K562 (cell line): ENCODE results near the gene OR2V1. TPM values are rescaled to one million over a fixed set of nuclear protein-coding genes. Genes with fewer than 3 reads are reported as not detected.

Experiments used
- CREB1 ChIP-seq, 2 experiments: sonication (generic) in 1 of 2; formaldehyde crosslinking in 1 of 2; IDR thresholded peaks; 2 replicates each; pipeline versions ENCODE4 v1.6.1 to v1.8.0; 2012 to 2022; ENCODE audit warnings: inconsistent platforms in 1 of 2, mild to moderate bottlenecking in 1 of 2, missing genetic modification reagents in 1 of 2, moderate library complexity in 1 of 2
- CREM ChIP-seq: IDR thresholded peaks from 2 replicates; pipeline ENCODE4 v1.6.1; 2014; ENCODE audit warnings: antibody characterized with exemption, low read depth
- ELF1 ChIP-seq: fragments of 200-800 bp; sonication (Bioruptor generic); IDR thresholded peaks from 2 replicates; pipeline ENCODE4 v1.6.1; 2016; ENCODE audit warnings: missing genetic modification characterization, missing compliant biosample characterization
- ESRRA ChIP-seq: fragments of 450-650 bp; IDR thresholded peaks from 2 replicates; pipeline ENCODE4 v1.6.1; 2014; ENCODE audit warnings: low read depth, mild to moderate bottlenecking, moderate library complexity, borderline replicate concordance
- HDAC3 ChIP-seq: fragments of 450-650 bp; IDR thresholded peaks from 2 replicates; pipeline ENCODE4 v1.6.1; 2018; ENCODE audit warnings: borderline replicate concordance, mild to moderate bottlenecking, moderate library complexity; ENCODE audit not compliant: partially characterized antibody
- KDM4B ChIP-seq, 2 experiments: fragments of 450-650 bp in 1 of 2; sonication (generic) in 1 of 2; IDR thresholded peaks; 2 replicates each; pipeline ENCODE4 v1.6.1; 2016 to 2017; ENCODE audit warnings: borderline replicate concordance in 2 of 2, antibody characterized with exemption in 1 of 2, low read depth in 1 of 2, mild to moderate bottlenecking in 1 of 2
- MECOM ChIP-seq: fragments of 250-450 bp; sonication (Bioruptor Pico); IDR thresholded peaks from 2 replicates; pipeline ENCODE4 v1.8.0; 2022; ENCODE audit warnings: inconsistent platforms
- NR2C1 ChIP-seq, 2 experiments: fragments of 450-650 bp; IDR thresholded peaks; 2 replicates each; pipeline ENCODE4 v1.6.1; 2017; ENCODE audit warnings: mild to moderate bottlenecking in 2 of 2, antibody characterized with exemption in 1 of 2, inconsistent platforms in 1 of 2, missing compliant biosample characterization in 1 of 2, missing genetic modification characterization in 1 of 2
- POLR2A ChIP-seq: fragments of 450-650 bp; conservative IDR thresholded peaks from 2 replicates; pipeline ENCODE4 v1.6.1; 2016
- SOX6 ChIP-seq: fragments of 450-650 bp; IDR thresholded peaks from 2 replicates; pipeline ENCODE4 v1.6.1; 2014; ENCODE audit warnings: mild to moderate bottlenecking
- TRIM24 ChIP-seq, 2 experiments: fragments of 450-650 bp; IDR thresholded peaks; 2 replicates each; pipeline ENCODE4 v1.6.1; 2016
- ZNF24 ChIP-seq: fragments of 450-650 bp; IDR thresholded peaks from 2 replicates; pipeline ENCODE4 v1.6.1; 2016
- ZNF444 ChIP-seq: fragments of 250-450 bp; sonication (Bioruptor Pico); IDR thresholded peaks from 2 replicates; pipeline ENCODE4 v1.4.0; 2020; ENCODE audit warnings: mild to moderate bottlenecking, moderate library complexity
- ZNF778 ChIP-seq: fragments of 450-650 bp; formaldehyde crosslinking; IDR thresholded peaks from 2 replicates; pipeline ENCODE4 v1.4.0; 2020; ENCODE audit warnings: mild to moderate bottlenecking, moderate library complexity
- polyA plus RNA-seq, 8 experiments: library from polyadenylated mRNA; depleted of rRNA in 4 of 8; stranded (reverse) in 5 of 8; unstranded in 3 of 8; fragments of >200 nt; fragmentation: Nextera tagmentation in 2 of 8; fragmentation: Illumina TruSeq in 1 of 8; extraction: Ambion mirVana in 2 of 8; extraction: Trizol in 1 of 8; gene quantifications; 2 replicates each; pipeline versions ENCODE4 v1.2.1 to v1.2.3, GENCODE V29; 2011 to 2014; ENCODE audit warnings: inconsistent platforms in 1 of 8, missing spikeins in 1 of 8
- total RNA-seq, 7 experiments: library from RNA; depleted of rRNA in 6 of 7; stranded (reverse); fragments of >200 nt in 6 of 7; fragmentation: Illumina TruSeq in 2 of 7; extraction: Trizol in 2 of 7; gene quantifications; 2 replicates each; pipeline versions ENCODE4 v1.2.1 to v1.2.3, GENCODE V29; 2011 to 2021; ENCODE audit warnings: low replicate concordance in 1 of 7
- TF ChIP-seq, protein P1 (sequence below): sonication (generic); formaldehyde crosslinking; IDR thresholded peaks from 2 replicates; pipeline ENCODE4 v1.8.1; 2022; ENCODE audit warnings: missing genetic modification reagents
- TF ChIP-seq, protein P2 (sequence below): fragments of 450-650 bp; IDR thresholded peaks from 2 replicates; pipeline ENCODE4 v1.6.1; 2016; ENCODE audit warnings: low read depth
- TF ChIP-seq, protein P3 (sequence below): fragments of 250-450 bp; sonication (Bioruptor Pico); IDR thresholded peaks from 2 replicates; pipeline ENCODE4 v1.8.0; 2022; ENCODE audit warnings: inconsistent platforms, mild to moderate bottlenecking, moderate library complexity, borderline replicate concordance

Gene OR2V1
- total and polyA plus RNA-seq, 9 of the 15 experiments (the other 6 are each of a cell fraction or from before 2014, with no cell fraction given), result 0.04 to 0.28 (median 0.15) TPM; not detected in 5

DNA sequence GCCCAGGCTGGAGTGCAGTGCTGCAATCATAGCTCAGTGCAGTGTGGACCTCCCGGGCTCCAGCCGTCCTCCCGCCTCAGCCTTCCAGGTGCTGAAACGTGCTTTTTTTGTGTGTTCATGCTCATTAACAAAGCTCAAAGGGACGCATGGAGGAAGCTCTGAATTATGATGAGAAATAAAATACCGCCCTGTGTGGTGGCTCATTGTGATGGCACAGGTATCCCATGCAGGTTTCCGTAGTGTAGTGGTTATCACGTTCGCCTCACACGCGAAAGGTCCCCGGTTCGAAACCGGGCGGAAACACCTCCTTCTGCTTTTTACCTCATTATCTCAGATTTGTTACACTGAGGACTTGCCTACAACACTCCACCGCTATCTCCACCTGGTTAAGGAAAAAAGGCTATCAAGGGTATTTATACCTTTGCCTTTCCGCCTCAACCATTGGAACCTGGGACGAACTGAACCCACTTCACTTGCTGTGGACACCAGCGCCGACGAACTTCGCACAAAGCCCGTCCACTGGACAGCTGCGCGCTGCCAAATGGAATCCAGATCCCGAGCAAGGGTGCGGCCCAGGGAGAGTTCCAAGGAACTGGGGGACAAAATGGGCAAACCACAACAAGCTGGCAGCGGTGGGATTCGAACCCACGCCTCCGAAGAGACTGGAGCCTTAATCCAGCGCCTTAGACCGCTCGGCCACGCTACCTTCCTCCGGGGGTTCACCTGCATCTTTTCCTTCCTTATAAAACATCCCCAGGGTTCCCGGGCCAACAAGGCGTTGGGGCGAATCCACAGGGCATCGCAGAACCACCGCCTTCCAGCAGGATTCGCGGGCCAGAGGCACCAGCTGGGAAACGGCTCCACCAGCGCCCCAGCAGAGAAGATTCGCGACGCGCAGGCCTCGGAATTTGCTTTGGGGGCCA lies 42.7 kb upstream of the OR2V1 start (continued):
- TF ChIP-seq, protein P1, sequence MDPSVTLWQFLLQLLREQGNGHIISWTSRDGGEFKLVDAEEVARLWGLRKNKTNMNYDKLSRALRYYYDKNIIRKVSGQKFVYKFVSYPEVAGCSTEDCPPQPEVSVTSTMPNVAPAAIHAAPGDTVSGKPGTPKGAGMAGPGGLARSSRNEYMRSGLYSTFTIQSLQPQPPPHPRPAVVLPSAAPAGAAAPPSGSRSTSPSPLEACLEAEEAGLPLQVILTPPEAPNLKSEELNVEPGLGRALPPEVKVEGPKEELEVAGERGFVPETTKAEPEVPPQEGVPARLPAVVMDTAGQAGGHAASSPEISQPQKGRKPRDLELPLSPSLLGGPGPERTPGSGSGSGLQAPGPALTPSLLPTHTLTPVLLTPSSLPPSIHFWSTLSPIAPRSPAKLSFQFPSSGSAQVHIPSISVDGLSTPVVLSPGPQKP (CRISPR knock-in tag), result no peak
- TF ChIP-seq TRIM24 (IDR thresholded peaks at IDR 0.05) (peak in 1 of 2 experiments; percentile 49; a peak in 1 of 4 replicates), CREB1 (IDR thresholded peaks at IDR 0.05) (peak; percentile 50; the same call in 1 of the 2 replicates), CREB1 (CRISPR knock-in tag; IDR thresholded peaks at IDR 0.05) (peak; percentile 25; the same call in 1 of the 2 replicates), ESRRA (0 out of 2 replicates have a peak, but pooled peaks have one; percentile 13), POLR2A (0 out of 2 replicates have a peak, but pooled peaks have one; percentile 43), ELF1 (tag) (no peak), MECOM (CRISPR knock-in tag) (0 out of 2 replicates have a peak, but pooled peaks have one; percentile 35), KDM4B (IDR thresholded peaks at IDR 0.05; ENCODE audit: borderline replicate concordance in 2 of 2, low read depth in 1 of 2) (no peak), NR2C1 (IDR thresholded peaks at IDR 0.05) (no peak), NR2C1 (tag; IDR thresholded peaks at IDR 0.05) (no peak), ZNF444 (no peak), SOX6 (peak; percentile 73; the same call in 1 of the 2 replicates), HDAC3 (peak; percentile 44), CREM (peak; percentile 67; the same call in 1 of the 2 replicates), ZNF778 (CRISPR knock-in tag) (no peak), ZNF24 (0 out of 2 replicates have a peak, but pooled peaks have one; percentile 33)
- TF ChIP-seq, protein P2, sequence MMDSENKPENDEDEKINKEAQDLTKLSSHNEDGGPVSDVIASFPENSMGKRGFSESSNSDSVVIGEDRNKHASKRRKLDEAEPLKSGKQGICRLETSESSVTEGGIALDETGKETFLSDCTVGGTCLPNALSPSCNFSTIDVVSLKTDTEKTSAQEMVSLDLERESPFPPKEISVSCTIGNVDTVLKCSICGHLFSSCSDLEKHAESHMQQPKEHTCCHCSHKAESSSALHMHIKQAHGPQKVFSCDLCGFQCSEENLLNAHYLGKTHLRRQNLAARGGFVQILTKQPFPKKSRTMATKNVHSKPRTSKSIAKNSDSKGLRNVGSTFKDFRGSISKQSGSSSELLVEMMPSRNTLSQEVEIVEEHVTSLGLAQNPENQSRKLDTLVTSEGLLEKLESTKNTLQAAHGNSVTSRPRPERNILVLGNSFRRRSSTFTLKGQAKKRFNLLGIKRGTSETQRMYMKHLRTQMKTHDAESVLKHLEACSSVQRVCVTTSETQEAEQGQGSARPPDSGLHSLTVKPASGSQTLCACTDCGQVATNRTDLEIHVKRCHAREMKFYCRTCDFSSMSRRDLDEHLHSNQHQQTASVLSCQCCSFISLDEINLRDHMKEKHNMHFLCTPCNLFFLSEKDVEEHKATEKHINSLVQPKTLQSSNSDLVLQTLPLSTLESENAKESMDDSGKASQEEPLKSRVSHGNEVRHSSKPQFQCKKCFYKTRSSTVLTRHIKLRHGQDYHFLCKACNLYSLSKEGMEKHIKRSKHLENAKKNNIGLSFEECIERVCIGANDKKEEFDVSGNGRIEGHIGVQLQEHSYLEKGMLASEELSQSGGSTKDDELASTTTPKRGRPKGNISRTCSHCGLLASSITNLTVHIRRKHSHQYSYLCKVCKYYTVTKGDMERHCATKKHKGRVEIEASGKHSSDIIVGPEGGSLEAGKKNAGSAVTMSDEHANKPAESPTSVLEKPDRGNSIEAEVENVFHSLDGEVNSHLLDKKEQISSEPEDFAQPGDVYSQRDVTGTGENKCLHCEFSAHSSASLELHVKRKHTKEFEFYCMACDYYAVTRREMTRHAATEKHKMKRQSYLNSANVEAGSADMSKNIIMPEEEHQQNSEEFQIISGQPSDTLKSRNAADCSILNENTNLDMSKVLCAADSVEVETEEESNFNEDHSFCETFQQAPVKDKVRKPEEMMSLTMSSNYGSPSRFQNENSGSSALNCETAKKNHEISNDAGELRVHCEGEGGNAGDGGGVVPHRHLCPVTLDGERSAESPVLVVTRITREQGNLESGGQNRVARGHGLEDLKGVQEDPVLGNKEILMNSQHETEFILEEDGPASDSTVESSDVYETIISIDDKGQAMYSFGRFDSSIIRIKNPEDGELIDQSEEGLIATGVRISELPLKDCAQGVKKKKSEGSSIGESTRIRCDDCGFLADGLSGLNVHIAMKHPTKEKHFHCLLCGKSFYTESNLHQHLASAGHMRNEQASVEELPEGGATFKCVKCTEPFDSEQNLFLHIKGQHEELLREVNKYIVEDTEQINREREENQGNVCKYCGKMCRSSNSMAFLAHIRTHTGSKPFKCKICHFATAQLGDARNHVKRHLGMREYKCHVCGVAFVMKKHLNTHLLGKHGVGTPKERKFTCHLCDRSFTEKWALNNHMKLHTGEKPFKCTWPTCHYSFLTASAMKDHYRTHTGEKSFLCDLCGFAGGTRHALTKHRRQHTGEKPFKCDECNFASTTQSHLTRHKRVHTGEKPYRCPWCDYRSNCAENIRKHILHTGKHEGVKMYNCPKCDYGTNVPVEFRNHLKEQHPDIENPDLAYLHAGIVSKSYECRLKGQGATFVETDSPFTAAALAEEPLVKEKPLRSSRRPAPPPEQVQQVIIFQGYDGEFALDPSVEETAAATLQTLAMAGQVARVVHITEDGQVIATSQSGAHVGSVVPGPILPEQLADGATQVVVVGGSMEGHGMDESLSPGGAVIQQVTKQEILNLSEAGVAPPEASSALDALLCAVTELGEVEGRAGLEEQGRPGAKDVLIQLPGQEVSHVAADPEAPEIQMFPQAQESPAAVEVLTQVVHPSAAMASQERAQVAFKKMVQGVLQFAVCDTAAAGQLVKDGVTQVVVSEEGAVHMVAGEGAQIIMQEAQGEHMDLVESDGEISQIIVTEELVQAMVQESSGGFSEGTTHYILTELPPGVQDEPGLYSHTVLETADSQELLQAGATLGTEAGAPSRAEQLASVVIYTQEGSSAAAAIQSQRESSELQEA, result peak; percentile 80
- TF ChIP-seq, protein P3, sequence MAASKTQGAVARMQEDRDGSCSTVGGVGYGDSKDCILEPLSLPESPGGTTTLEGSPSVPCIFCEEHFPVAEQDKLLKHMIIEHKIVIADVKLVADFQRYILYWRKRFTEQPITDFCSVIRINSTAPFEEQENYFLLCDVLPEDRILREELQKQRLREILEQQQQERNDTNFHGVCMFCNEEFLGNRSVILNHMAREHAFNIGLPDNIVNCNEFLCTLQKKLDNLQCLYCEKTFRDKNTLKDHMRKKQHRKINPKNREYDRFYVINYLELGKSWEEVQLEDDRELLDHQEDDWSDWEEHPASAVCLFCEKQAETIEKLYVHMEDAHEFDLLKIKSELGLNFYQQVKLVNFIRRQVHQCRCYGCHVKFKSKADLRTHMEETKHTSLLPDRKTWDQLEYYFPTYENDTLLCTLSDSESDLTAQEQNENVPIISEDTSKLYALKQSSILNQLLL (CRISPR knock-in tag), result no peak
